Mesenchymal stem cell (in vitro differentiated cells and primary cell): ENCODE measurements around the gene SENP7.
A peak's percentile ranks its signal among the peaks of the same experiment; 100 is the strongest.

Source experiments
- DNase-seq: peaks from one replicate; pipeline ENCODE4 v3.0.0-alpha.2; 2013
- H2AFZ ChIP-seq: one replicate; pipeline ENCODE4 v1.6.1; 2013; ENCODE audit warnings: low read depth, mild to moderate bottlenecking, control low read depth, inconsistent platforms, low read length, moderate library complexity
- H2AK5ac ChIP-seq: 2 replicates; pipeline ENCODE4 v1.6.1; 2013; ENCODE audit warnings: low read length, moderate library complexity, mild to moderate bottlenecking, inconsistent platforms; ENCODE audit not compliant: severe bottlenecking
- H2BK120ac ChIP-seq: one replicate; pipeline ENCODE4 v1.6.1; 2013; ENCODE audit warnings: low read depth, mild to moderate bottlenecking, inconsistent platforms, low read length, moderate library complexity
- H2BK12ac ChIP-seq, 2 experiments: one replicate each; pipeline ENCODE4 v1.6.1; 2013; ENCODE audit warnings: inconsistent platforms in 2 of 2, low read length in 2 of 2, mild to moderate bottlenecking in 2 of 2, moderate library complexity in 2 of 2, control low read depth in 1 of 2
- H2BK15ac ChIP-seq: one replicate; pipeline ENCODE4 v1.6.1; 2013; ENCODE audit warnings: mild to moderate bottlenecking, low read depth, inconsistent platforms; ENCODE audit not compliant: poor library complexity, severe bottlenecking
- H2BK5ac ChIP-seq: 2 replicates; pipeline ENCODE4 v1.6.1; 2013; ENCODE audit warnings: low read depth, mild to moderate bottlenecking, low read length, control low read depth, inconsistent platforms; ENCODE audit not compliant: poor library complexity, severe bottlenecking
- H3K14ac ChIP-seq, 2 experiments: one replicate each; pipeline ENCODE4 v1.6.1; 2013; ENCODE audit warnings: inconsistent platforms in 2 of 2, low read length in 2 of 2, control low read depth in 1 of 2, mild to moderate bottlenecking in 1 of 2, moderate library complexity in 1 of 2
- H3K18ac ChIP-seq, 2 experiments: one replicate each; pipeline ENCODE4 v1.6.1; 2013; ENCODE audit warnings: inconsistent platforms in 2 of 2, low read length in 2 of 2, control low read depth in 1 of 2, low read depth in 1 of 2, mild to moderate bottlenecking in 1 of 2
- H3K23ac ChIP-seq, 2 experiments: one replicate each; pipeline ENCODE4 v1.6.1; 2013; ENCODE audit warnings: inconsistent platforms in 2 of 2, low read length in 2 of 2, mild to moderate bottlenecking in 2 of 2, moderate library complexity in 2 of 2, control low read depth in 1 of 2
- H3K27ac ChIP-seq: 2 replicates; pipeline ENCODE4 v1.5.1; 2013; ENCODE audit warnings: mild to moderate bottlenecking, moderate library complexity, low read length, control low read depth, inconsistent platforms; ENCODE audit not compliant: poor library complexity, severe bottlenecking
- H3K27me3 ChIP-seq, 2 experiments: 2 replicates each; pipeline versions ENCODE4 v1.6.1 to v1.7.0; 2013; ENCODE audit warnings: low read length in 2 of 2, mild to moderate bottlenecking in 2 of 2, moderate library complexity in 2 of 2, control low read depth in 1 of 2, inconsistent platforms in 1 of 2; ENCODE audit not compliant: control insufficient read depth in 1 of 2, insufficient read depth in 1 of 2
- H3K36me3 ChIP-seq, 2 experiments: 2 replicates each; pipeline versions ENCODE4 v1.6.1 to v1.7.0; 2013; ENCODE audit warnings: low read length in 2 of 2, control low read depth in 1 of 2, inconsistent platforms in 1 of 2, low read depth in 1 of 2, mild to moderate bottlenecking in 1 of 2; ENCODE audit not compliant: insufficient read depth in 2 of 2, control insufficient read depth in 1 of 2
- H3K4ac ChIP-seq, 2 experiments: one replicate each; pipeline ENCODE4 v1.6.1; 2013; ENCODE audit warnings: inconsistent platforms in 2 of 2, low read length in 2 of 2, mild to moderate bottlenecking in 2 of 2, moderate library complexity in 2 of 2, control low read depth in 1 of 2, low read depth in 1 of 2
- H3K4me1 ChIP-seq: 2 replicates; pipeline ENCODE4 v1.6.1; 2013; ENCODE audit warnings: low read depth, low read length, control low read depth; ENCODE audit not compliant: control insufficient read depth, insufficient read depth
- H3K4me2 ChIP-seq: 2 replicates; pipeline ENCODE4 v1.6.1; 2013; ENCODE audit warnings: low read length, mild to moderate bottlenecking, inconsistent platforms; ENCODE audit not compliant: poor library complexity, severe bottlenecking
- H3K4me3 ChIP-seq, 2 experiments: 2 replicates each; pipeline versions ENCODE4 v1.5.1 to v1.7.0; 2013; ENCODE audit warnings: low read length in 2 of 2, mild to moderate bottlenecking in 2 of 2, control low read depth in 1 of 2, low read depth in 1 of 2; ENCODE audit not compliant: insufficient read depth in 1 of 2
- H3K79me1 ChIP-seq: replicated peaks from 2 replicates; pipeline ENCODE4 v1.6.1; 2013; ENCODE audit warnings: mild to moderate bottlenecking, control low read depth, low read length, inconsistent platforms; ENCODE audit not compliant: poor library complexity, severe bottlenecking
- H3K9ac ChIP-seq: 2 replicates; pipeline ENCODE4 v1.7.0; 2013; ENCODE audit warnings: mild to moderate bottlenecking, low read length, moderate library complexity
- H3K9me3 ChIP-seq: 2 replicates; pipeline ENCODE4 v1.7.0; 2013; ENCODE audit warnings: mild to moderate bottlenecking, low read length; ENCODE audit not compliant: control insufficient read depth
- H4K8ac ChIP-seq: one replicate; pipeline ENCODE4 v1.6.1; 2013; ENCODE audit warnings: inconsistent platforms, mild to moderate bottlenecking, low read length, moderate library complexity
- H4K91ac ChIP-seq: one replicate; pipeline ENCODE4 v1.6.1; 2013; ENCODE audit warnings: mild to moderate bottlenecking, low read length, inconsistent platforms
- WGBS: methylation state at CpG from one replicate; pipeline ENCODE4 v1.1.7; 2013; ENCODE audit warnings: mixed read lengths; 5-methylcytosine and 5-hydroxymethylcytosine counted together

Gene SENP7

DNA sequence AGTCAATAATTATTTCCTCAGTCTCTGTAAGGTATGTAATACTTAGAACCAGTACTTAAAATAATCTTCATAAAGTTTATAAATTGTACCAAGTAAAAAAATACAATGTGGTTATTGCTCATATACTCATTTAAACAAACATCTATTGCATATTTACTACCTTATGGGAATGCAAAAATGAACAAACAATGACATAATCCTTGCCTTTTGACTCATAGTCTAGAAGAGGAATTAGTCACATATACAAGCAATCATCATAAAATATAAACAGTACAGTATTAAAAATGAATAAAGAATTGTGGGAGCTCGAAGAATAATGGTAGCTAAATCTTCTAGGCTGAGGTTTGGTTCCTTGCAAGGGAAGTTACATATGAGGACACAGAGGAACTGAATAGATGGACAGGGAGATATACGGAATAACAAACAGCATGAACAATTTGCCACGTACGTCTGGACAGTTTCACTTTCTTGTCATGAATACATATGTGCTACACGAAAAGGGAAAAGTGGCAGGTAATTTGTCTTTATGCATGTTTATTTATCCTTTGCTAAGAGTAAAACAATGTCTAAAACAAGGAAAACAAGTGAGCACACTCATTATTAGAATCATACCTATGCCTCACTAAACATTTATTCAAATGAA lies 209.8 kb downstream of the SENP7 start:
- Histone ChIP-seq H3K27ac (no peak overlapping the region), H2AK5ac (no peak overlapping the region)
- 16% methylated on average over 4 of the region's 5 CpGs for WGBS

DNA sequence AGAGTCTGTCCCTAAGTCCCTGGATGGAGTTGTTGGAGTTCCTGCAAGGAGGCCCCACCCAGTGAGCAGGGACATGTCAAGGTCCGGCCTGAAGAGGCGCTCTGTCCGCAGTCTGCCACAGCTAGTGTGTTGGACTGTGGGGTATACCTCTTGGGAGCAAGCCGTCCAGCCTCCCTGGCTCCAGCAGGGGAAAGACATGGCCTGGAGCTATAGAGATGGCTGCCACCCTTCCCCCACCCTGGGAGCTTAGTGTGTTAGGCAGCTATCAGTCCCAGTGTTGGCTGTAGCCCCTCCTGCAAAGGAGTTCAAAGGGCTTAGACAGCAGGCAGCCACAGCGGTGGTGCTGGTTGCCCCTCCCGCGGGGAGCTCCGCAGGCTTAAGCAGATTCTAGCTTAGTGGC lies 212.9 kb downstream of the SENP7 start:
- peaks cover 0 to 6% of the 10 kb centered on the region in 2 experiments for H3K36me3 ChIP-seq
- no peak overlapping the region for H3K14ac ChIP-seq
- H2AK5ac ChIP-seq, result no peak overlapping the region
- no peak overlapping the region for H2BK12ac ChIP-seq
- no peaks in the 10 kb centered on the region for H3K4me1 ChIP-seq
- H4K8ac ChIP-seq, result no peak overlapping the region
- no peaks in the 10 kb centered on the region for H3K79me1 ChIP-seq
- no peak overlapping the region for H3K4me3 ChIP-seq
- no peak overlapping the region for H2BK5ac ChIP-seq
- H3K18ac ChIP-seq, result no peak overlapping the region
- 94% methylated on average over 8 of the region's 8 CpGs for WGBS
- H2BK15ac ChIP-seq, result no peak overlapping the region
- H2AFZ ChIP-seq, result no peak overlapping the region
- H3K9ac ChIP-seq, result no peak overlapping the region
- no peak overlapping the region for H3K23ac ChIP-seq
- no peaks in the 10 kb centered on the region for H3K27me3 ChIP-seq
- H3K27ac ChIP-seq, result no peak overlapping the region
- no peak overlapping the region for H3K4ac ChIP-seq
- DNase-seq, result no peak
- H3K4me2 ChIP-seq, result no peak overlapping the region
- no peak overlapping the region for H4K91ac ChIP-seq
- peaks cover 3% of the 10 kb centered on the region for H3K9me3 ChIP-seq
- no peak overlapping the region for H2BK120ac ChIP-seq

More for the DNA sequence above, 209.8 kb downstream of the SENP7 start:
- H3K9ac ChIP-seq, result peak overlapping the region; percentile 64
- H3K4me1 ChIP-seq, result no peaks in the 10 kb centered on the region
- H2BK12ac ChIP-seq, result no peak overlapping the region
- H2BK120ac ChIP-seq, result no peak overlapping the region
- no peak overlapping the region for H3K4me2 ChIP-seq
- H4K91ac ChIP-seq, result no peak overlapping the region
- H2AFZ ChIP-seq, result no peak overlapping the region
- H4K8ac ChIP-seq, result no peak overlapping the region
- peaks cover 0 to 11% of the 10 kb centered on the region in 2 experiments for H3K36me3 ChIP-seq
- H3K27me3 ChIP-seq, result no peaks in the 10 kb centered on the region
- no peak overlapping the region for H2BK15ac ChIP-seq
- no peaks in the 10 kb centered on the region for H3K79me1 ChIP-seq
- H3K23ac ChIP-seq, result no peak overlapping the region
- H3K14ac ChIP-seq, result no peak overlapping the region
- peak; percentile 70 for DNase-seq
- no peak overlapping the region for H2BK5ac ChIP-seq
- peak overlapping the region in 1 of 2 experiments; percentile 62 for H3K4me3 ChIP-seq
- no peak overlapping the region for H3K4ac ChIP-seq
- H3K9me3 ChIP-seq, result peaks cover 3% of the 10 kb centered on the region
- H3K18ac ChIP-seq, result no peak overlapping the region

DNA sequence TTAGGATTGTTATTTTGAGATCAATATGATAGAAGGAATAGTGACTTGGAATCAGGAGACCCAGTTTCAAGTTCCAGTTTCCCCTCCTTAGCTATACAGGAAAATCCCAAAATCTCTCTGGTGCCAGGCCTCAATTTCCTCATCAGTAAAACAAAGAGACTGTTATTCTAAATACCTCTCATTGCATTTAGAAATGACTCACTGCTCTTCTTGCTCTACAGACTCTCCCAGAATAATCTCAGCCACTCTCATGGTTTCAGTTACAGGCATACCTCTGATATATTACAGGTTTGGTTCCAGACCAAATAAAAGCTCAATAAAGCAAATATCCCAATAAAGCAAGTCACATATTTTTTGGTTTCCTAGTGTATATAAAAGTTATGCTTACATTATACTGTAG lies 221.0 kb downstream of the SENP7 start:
- no peak overlapping the region for H2BK12ac ChIP-seq
- H3K23ac ChIP-seq, result no peak overlapping the region
- H3K18ac ChIP-seq, result no peak overlapping the region
- H2AK5ac ChIP-seq, result no peak overlapping the region
- no peak overlapping the region for H3K9ac ChIP-seq
- H3K4me1 ChIP-seq, result no peaks in the 10 kb centered on the region
- H4K91ac ChIP-seq, result no peak overlapping the region
- H3K79me1 ChIP-seq, result no peaks in the 10 kb centered on the region
- no peak overlapping the region for H2AFZ ChIP-seq
- H3K14ac ChIP-seq, result no peak overlapping the region
- H3K36me3 ChIP-seq, result no peaks in the 10 kb centered on the region
- no peak overlapping the region for H3K4me3 ChIP-seq
- no peak overlapping the region for H2BK120ac ChIP-seq
- H3K4me2 ChIP-seq, result no peak overlapping the region
- no peak for DNase-seq
- H3K9me3 ChIP-seq, result no peaks in the 10 kb centered on the region
- no peak overlapping the region for H3K27ac ChIP-seq
- H3K4ac ChIP-seq, result no peak overlapping the region
- H3K27me3 ChIP-seq, result no peaks in the 10 kb centered on the region
- H2BK15ac ChIP-seq, result no peak overlapping the region
- H4K8ac ChIP-seq, result no peak overlapping the region
- no peak overlapping the region for H2BK5ac ChIP-seq

GRCh38 chr3:101288294-101288693 lies 224.7 kb downstream of the SENP7 start:
- no peaks in the 10 kb centered on the region for H3K27me3 ChIP-seq

More at GRCh38 chr3:101288294-101288693, 224.7 kb downstream of the SENP7 start:
- Histone ChIP-seq H3K4ac (no peak overlapping the region), H2AFZ (no peak overlapping the region), H2BK120ac (no peak overlapping the region), H4K8ac (no peak overlapping the region), H3K4me1 (no peaks in the 10 kb centered on the region), H3K9me3 (no peaks in the 10 kb centered on the region), H2BK5ac (no peak overlapping the region), H3K27ac (no peak overlapping the region), H3K4me3 (no peak overlapping the region), H3K79me1 (no peaks in the 10 kb centered on the region), H2BK15ac (no peak overlapping the region), H3K4me2 (no peak overlapping the region), H3K18ac (no peak overlapping the region), H3K23ac (no peak overlapping the region), H3K36me3 (no peaks in the 10 kb centered on the region), H3K9ac (no peak overlapping the region), H2BK12ac (no peak overlapping the region), H3K14ac (no peak overlapping the region), H4K91ac (no peak overlapping the region), H2AK5ac (no peak overlapping the region)
- no peak for DNase-seq
- 85% methylated on average over 2 of the region's 2 CpGs for WGBS
